KBM-7 (cell line): ENCODE data around the gene RAB10.

Experiments
- DNase-seq: peaks from one replicate; pipeline ENCODE4 v3.0.0-alpha.2; 2015
- in situ Hi-C: fragments of 300-500 bp; cut with MboI; formaldehyde crosslinking; loops from 2 replicates; pipeline ENCODE4 v1.14.3; 2020; ENCODE audit warnings: low sequenced_read_pairs, low pct_unique_long_range_greater_than_20kb, mixed read lengths

RAB10 gene

DNA sequence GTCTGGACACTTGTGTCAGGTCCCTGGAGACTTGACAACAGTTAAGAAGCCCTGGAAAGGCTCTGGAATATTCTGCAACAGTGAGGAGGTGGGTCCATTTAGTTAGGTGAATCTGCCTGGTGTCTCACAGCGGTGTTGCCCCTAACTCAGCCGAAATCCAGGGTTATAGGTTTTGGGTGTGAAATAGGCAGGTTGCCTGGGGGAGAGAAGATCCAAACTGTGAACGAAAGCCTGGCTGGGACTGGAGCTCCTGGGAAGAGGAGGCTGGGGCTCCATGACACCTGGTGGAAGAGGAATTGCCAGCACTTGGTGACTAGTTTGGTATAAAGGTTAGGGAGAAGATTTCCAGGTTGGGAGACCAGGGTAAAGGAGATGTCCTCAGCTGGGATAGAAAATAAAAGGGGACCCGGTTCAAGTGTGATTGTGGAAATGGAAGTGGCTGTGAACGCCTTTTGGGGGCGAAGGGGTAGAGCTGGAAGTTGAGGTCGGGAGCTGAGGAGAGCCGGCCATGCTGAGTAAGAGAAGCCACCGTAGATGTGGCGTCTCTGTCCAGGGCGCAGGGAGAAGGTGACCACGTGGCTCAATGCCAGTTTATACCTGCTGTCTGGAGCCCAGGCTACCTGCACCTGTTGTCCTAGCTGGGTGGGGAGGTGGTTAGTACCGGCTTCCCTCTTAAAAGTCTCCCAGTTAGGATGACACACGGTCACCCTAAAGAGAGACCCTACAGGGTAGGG, 136.0 kb downstream of the RAB10 start:
- in situ Hi-C loops = no loop called here
- DNase-seq = no peak

DNA sequence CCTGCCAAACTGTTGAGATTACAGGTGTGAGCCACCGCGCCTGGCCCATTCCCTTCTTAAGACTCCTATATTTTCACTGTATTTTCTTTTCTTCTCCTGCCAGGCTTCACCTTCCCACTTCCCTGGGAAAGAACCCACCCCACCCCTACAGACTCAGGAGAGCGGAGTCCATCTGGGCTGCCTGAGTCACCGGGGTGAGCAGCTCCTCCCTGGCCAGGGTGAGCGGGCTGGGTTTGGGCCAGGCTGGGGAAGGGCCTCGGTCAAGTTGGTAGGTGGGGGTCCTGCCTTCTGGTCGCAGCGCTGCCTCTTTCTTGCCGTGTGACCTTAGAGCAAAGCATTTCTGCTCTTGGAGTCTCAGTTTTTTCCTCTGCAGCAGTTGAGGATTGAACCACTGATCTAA, 136.9 kb downstream of the RAB10 start:
- DNase-seq = no peak
- in situ Hi-C loops = no loop called here

- no peak for DNase-seq
- in situ Hi-C loops = no loop called here
Observed at GRCh38 chr2:26172189-26172870, 138.4 kb downstream of the RAB10 start.

- in situ Hi-C loops = no loop called here
- no peak for DNase-seq
Observed at GRCh38 chr2:26172871-26173775, 139.2 kb downstream of the RAB10 start, which contains the start of gene GAREM2. Gene GAREM2 (plus strand): TSS chr2:26173088. CDS start chr2:26173221, 133 bp downstream.

DNA sequence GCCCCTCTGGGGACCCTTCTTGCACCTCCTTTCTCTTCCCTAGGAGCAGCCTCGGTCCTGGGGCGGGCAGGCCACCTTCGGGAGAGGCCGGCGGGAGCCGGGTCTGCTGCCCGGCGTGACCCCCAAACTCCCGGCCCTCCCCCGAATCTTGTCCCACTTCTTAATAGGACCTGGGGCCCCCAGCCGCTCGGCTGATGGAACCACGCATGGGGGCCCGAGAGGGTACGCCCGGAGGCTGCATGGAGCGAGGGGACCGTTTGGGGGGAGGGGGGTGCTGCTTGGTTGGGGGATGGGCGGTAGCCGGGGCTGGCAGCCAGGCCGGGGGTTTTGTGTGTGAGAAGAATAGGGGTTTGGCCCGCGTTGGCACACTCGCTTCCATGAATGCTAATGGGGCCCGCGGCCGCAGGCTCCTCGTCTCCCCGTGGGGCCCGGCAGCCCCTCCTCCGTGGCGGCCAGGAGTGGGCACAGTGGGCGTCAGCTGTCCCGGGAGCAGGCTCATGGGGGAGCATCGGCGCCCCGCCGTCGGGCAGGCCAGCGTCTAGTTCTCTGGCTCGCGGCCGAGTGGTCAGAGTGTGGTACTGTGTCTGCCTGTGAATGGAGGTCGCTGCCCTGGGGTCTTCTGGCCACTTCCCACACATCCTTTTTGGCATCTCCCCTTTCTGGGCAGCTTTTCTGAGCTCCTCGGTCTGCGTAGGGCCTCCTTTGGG, 140.0 kb downstream of the RAB10 start:
- DNase-seq = no peak
- in situ Hi-C loops = no loop called here

DNA sequence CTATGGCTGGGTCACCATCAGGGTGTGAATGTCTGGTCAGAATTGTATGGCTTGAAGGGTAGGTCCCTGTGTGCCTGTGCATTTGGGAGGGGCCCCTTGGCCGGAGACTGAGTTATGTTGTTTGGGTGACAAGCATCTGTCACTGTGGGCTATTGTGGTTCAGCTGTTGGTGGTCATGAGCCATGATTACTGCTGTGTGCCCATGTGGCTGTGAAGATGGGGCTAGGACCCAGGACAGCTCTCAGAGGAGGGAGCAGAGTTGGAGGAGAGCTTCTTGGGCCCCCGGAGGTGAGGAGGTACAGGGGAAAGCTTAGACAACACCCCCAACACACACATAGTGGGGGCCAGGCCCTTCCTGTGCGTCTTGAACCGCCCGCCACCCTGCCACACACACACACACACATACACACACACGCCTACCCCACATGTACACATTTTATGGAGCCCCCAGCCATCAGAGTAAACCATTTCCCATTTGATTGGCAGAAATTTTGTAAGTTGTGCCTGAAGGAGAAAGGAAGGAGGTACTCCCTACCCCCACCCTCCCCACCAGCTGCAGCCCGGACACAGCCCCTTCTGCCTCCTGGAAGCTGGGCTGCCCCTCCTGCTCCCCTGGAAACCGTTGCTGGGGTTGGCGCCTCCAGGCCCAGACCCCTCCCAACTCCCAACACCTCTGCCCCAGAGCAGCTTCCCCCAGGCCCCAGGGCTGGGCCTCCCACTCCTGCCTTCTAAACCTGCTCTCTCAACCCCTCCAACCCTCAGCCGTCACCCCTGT, 141.0 kb downstream of the RAB10 start:
- in situ Hi-C loops = no loop called here

DNA sequence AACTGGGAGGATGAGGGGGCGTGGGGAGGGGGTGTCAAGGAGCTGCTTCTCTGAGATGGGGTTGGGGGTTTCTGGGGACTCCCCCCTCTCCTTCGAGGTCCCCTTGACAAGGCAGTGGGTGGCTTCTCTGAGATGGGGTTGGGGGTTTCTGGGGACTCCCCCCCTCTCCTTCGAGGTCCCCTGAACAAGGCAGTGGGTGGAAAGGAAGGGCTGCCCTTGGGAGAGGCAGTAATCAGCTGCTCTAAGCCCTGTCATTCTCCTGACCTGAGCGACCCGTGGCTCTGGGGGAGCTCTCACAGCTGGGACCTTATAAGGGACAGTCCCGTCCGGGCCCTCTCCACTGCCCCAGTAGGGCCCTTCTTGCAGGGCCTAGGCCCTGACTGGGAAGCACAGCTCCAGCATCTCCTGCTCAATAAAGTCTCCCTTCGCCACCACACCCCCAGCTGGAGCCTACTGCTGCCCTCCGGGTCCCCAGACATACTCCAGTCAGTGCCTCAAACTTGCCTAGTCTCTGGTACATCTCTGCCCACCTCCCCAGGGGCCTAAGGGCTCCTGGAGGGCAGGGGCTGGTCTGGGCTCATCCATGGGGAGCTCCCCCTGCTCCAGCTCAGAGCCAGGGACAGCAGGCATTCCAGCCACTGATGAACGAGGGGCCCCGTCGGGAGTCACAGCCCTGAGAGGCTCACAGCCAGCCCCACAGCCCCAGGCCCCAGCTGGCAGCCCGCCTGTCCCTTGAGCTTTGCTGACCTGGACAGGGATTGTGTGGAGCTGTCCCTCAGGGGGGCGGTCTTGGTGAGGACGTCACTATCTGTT, 141.8 kb downstream of the RAB10 start:
- in situ Hi-C loops = no loop called here
- DNase-seq = no peak

More for the DNA sequence above, 141.0 kb downstream of the RAB10 start:
- no peak for DNase-seq

DNA sequence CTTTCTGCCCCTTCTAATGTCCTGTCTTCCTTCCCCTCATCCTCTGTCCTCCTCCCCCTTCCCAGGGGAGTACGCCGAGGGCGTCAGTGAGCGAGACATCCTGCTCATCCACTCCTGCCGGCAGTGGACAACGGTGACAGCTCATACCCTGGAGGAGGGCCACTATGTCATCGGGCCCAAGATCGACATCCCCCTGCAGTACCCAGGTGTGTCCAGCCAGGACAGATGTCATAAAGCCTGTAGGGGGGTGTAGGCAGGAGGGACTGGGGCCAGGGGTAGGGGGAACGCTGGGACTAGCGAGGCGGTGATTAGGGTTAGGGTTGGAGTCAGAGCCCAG, 142.4 kb downstream of the RAB10 start:
- no peak for DNase-seq
- in situ Hi-C loops = no loop called here

GRCh38 chr2:26177122-26177521, 143.2 kb downstream of the RAB10 start:
- in situ Hi-C loops = no loop called here
- no peak for DNase-seq

DNA sequence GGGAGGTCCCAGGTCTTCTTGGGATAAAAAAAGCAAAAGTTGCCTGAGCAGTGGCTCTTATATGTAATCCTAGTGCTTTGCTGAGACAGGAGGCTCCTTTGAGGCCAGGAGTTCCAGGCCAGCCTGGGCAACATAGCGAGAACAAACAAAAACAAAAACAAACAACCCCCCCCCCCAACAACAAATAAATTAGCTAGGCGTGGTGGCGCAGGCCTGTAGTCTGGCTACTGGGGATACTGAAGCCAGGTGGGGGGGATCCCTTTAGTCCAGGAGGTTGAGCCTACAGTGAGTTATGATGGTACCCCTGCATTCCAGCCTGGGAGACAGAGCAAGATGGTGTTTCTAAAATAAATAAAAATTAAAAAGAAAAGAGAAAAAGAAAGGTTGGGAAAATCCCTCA, 144.4 kb downstream of the RAB10 start:
- in situ Hi-C loops = no loop called here
- no peak for DNase-seq

- in situ Hi-C loops = no loop called here
- no peak for DNase-seq
Observed at GRCh38 chr2:26178746-26179436, 145.0 kb downstream of the RAB10 start.

- peak; percentile 28 for DNase-seq
- in situ Hi-C loops = no loop called here
Observed at GRCh38 chr2:26179446-26179913, 145.6 kb downstream of the RAB10 start.

GRCh38 chr2:26182441-26182840, 148.6 kb downstream of the RAB10 start:
- in situ Hi-C loops = no loop called here
- DNase-seq = no peak

DNA sequence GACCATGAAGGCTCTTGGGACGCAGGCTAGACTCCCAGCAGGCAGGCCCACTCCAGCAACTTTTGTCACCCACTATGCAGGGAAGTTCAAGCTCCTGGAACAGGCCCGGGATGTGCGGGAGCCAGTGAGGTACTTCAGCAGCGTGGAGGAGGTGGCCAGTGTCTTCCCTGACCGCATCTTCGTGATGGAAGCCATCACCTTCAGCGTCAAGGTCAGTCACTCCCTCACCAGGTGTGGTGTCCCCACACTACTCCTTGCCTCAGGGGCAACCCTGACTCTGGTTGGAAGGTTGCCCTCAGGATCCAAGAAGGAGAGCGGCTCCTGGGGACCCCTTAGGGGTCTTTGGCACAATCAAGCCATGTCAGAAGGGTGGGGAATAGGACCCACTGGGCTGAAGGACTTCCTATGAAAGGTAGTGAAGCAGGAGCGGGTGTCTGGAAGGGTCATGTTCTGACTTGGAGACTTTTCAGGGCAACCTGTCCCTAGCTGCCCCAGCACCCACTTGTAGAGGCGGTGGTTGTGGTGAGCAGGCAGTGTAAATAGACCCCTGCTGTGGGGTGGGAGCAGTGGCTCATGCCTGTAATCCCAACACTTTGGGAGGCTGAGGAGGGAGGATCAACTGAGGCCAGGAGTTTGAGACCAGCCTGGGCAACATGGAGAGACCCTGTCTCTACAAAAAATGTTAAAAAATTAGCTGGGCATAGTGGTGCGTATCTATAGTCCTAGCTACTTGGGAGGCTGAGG, 149.2 kb downstream of the RAB10 start:
- in situ Hi-C loops = no loop called here
- no peak for DNase-seq

- in situ Hi-C loops = no loop called here
- no peak for DNase-seq
Observed at GRCh38 chr2:26184121-26184520, 150.2 kb downstream of the RAB10 start.

GRCh38 chr2:26184555-26185303, 150.8 kb downstream of the RAB10 start:
- in situ Hi-C loops = no loop called here
- DNase-seq = peak; percentile 90
